ENCODE measurements around the gene ZC3H11A.

DNA sequence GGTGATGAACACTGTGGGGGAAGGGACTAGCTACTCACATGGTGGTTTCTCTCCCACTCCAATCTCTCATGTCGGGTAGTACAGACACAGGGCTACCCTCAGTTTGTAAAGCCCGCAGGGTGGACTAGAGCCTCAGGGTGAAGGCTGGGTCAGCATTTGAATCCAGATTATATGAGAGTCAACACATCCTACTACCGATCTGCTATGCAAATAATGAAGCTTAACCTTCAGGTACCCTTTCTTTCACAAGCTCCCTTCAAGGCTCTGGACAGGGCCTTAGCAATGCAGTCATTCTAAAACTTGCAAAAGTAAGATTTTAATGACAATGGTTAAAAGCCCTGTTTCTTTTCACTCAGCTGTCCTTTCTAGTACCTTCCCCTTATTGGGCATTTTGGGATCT is 5.5 kb upstream of the ZC3H11A start:
- TF ChIP-seq, protein P1, sequence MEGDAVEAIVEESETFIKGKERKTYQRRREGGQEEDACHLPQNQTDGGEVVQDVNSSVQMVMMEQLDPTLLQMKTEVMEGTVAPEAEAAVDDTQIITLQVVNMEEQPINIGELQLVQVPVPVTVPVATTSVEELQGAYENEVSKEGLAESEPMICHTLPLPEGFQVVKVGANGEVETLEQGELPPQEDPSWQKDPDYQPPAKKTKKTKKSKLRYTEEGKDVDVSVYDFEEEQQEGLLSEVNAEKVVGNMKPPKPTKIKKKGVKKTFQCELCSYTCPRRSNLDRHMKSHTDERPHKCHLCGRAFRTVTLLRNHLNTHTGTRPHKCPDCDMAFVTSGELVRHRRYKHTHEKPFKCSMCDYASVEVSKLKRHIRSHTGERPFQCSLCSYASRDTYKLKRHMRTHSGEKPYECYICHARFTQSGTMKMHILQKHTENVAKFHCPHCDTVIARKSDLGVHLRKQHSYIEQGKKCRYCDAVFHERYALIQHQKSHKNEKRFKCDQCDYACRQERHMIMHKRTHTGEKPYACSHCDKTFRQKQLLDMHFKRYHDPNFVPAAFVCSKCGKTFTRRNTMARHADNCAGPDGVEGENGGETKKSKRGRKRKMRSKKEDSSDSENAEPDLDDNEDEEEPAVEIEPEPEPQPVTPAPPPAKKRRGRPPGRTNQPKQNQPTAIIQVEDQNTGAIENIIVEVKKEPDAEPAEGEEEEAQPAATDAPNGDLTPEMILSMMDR (IDR thresholded peaks at IDR 0.05) = no peak
- no peak for TF ChIP-seq POLR2A (IDR thresholded peaks at IDR 0.05)
- TF ChIP-seq EP300 (IDR thresholded peaks at IDR 0.05) = no peak
- no peak for TF ChIP-seq POLR2AphosphoS5 (IDR thresholded peaks at IDR 0.05)
